Adipose tissue (tissue), 3 donors: ENCODE results near the gene DAPL1. TPM values are rescaled to one million over a fixed set of nuclear protein-coding genes. Genes with fewer than 3 reads are reported as not detected.
"Not testable (repeated sequence)": the region's sequence is repeated elsewhere in the genome, so short reads cannot be mapped to it uniquely, and the experiment has no call there.

Source experiments
- H3K27ac ChIP-seq: one replicate; pipeline ENCODE4 v1.5.1; 2013; ENCODE audit warnings: low read depth, low read length
- WGBS, 3 donors: extraction: QIAGEN DNeasy Blood & Tissue Kit; methylation state at CpG; one replicate each; pipeline ENCODE4 v1.1.7; 2013; 5-methylcytosine and 5-hydroxymethylcytosine counted together
- polyA plus RNA-seq, 3 donors: library from polyadenylated mRNA; stranded (reverse); fragments of 200-250 nt; gene quantifications; one replicate each; pipeline ENCODE4 v1.2.3, GENCODE V29; 2013
- donor health status: healthy with polysubstance abuse.
- donor health status: Bipolar disorder and iron deficiency.
- donor health status: healthy.

The DAPL1 gene
- polyA plus RNA-seq, 3 donors, result 0.31 to 15.6 TPM; not detected in 1

GRCh38 chr2:158809816-158810215 is 14.7 kb downstream of the DAPL1 start:
- WGBS, 3 donors, result 67% methylated on average over 4 of the region's 4 CpGs
- no peak overlapping the region for H3K27ac ChIP-seq

GRCh38 chr2:158810731-158811460 is 15.8 kb downstream of the DAPL1 start:
- no peak overlapping the region for H3K27ac ChIP-seq
- WGBS, 3 donors, result 46 to 52% (median 50%) methylated on average over 6 of the region's 6 CpGs

- no peak overlapping the region for H3K27ac ChIP-seq
- WGBS, 3 donors, result 69 to 87% (median 84%) methylated on average over 1 of the region's 1 CpG
Observed at GRCh38 chr2:158815166-158815565, 20.0 kb downstream of the DAPL1 start.

GRCh38 chr2:158815658-158816057 is 20.5 kb downstream of the DAPL1 start:
- no peak overlapping the region for H3K27ac ChIP-seq
- whole genome bisulfite sequencing, 3 donors, result 66 to 90% (median 78%) methylated on average over 5 of the region's 5 CpGs

GRCh38 chr2:158817588-158817987 is 22.5 kb downstream of the DAPL1 start:
- H3K27ac ChIP-seq, result no peak overlapping the region
- WGBS, 3 donors, result 72 to 87% (median 77%) methylated on average over 3 of the region's 3 CpGs

- WGBS, 3 donors, result 43 to 84% (median 78%) methylated on average over 3 of the region's 3 CpGs
- no peak overlapping the region for H3K27ac ChIP-seq
Observed at GRCh38 chr2:158818511-158818910, 23.4 kb downstream of the DAPL1 start.

- no peak overlapping the region for H3K27ac ChIP-seq
- WGBS, 3 donors, result 78 to 85% (median 84%) methylated on average over 13 of the region's 13 CpGs
Observed at GRCh38 chr2:158822193-158822592, 27.1 kb downstream of the DAPL1 start.

GRCh38 chr2:158823486-158824237 is 28.5 kb downstream of the DAPL1 start:
- WGBS, 3 donors, result 71 to 80% (median 71%) methylated on average over 10 of the region's 10 CpGs
- H3K27ac ChIP-seq, result no peak overlapping the region

GRCh38 chr2:158825021-158825420 is 29.9 kb downstream of the DAPL1 start:
- WGBS, 3 donors, result 85 to 95% (median 90%) methylated on average over 3 of the region's 3 CpGs
- H3K27ac ChIP-seq, result no peak overlapping the region

GRCh38 chr2:158826965-158827364 is 31.8 kb downstream of the DAPL1 start:
- WGBS, 3 donors, result 97 to 98% (median 97%) methylated on average over 3 of the region's 3 CpGs

GRCh38 chr2:158828378-158829164 is 33.5 kb downstream of the DAPL1 start:
- H3K27ac ChIP-seq, result no peak overlapping the region
- WGBS, 3 donors, result 38 to 70% (median 59%) methylated on average over 4 of the region's 4 CpGs

More at GRCh38 chr2:158826965-158827364, 31.8 kb downstream of the DAPL1 start:
- no peak overlapping the region for H3K27ac ChIP-seq

- WGBS, 3 donors, result 87 to 95% (median 91%) methylated on average over 4 of the region's 4 CpGs
- H3K27ac ChIP-seq, result no peak overlapping the region
Observed at GRCh38 chr2:158829167-158829566, 34.0 kb downstream of the DAPL1 start.

GRCh38 chr2:158830201-158830600 is 35.1 kb downstream of the DAPL1 start:
- H3K27ac ChIP-seq, result no peak overlapping the region
- 77 to 88% (median 85%) methylated on average over 4 of the region's 4 CpGs for WGBS, 3 donors

GRCh38 chr2:158835431-158835830 is 40.3 kb downstream of the DAPL1 start:
- no peak overlapping the region for H3K27ac ChIP-seq
- WGBS, 3 donors, result 89 to 95% (median 89%) methylated on average over 3 of the region's 3 CpGs

- no peak overlapping the region for H3K27ac ChIP-seq
- WGBS, 3 donors, result 78 to 92% (median 90%) methylated on average over 2 of the region's 2 CpGs
Observed at GRCh38 chr2:158837645-158838044, 42.5 kb downstream of the DAPL1 start.

GRCh38 chr2:158841850-158842249 is 46.7 kb downstream of the DAPL1 start:
- H3K27ac ChIP-seq, result no peak overlapping the region

- no peak overlapping the region for H3K27ac ChIP-seq
Observed at GRCh38 chr2:158845444-158845843, 50.3 kb downstream of the DAPL1 start.

- 28 to 47% (median 28%) methylated on average over 3 of the region's 3 CpGs for WGBS, 3 donors
- no peak overlapping the region for H3K27ac ChIP-seq
Observed at GRCh38 chr2:158845859-158846258, 50.7 kb downstream of the DAPL1 start.

- WGBS, 3 donors, result 27 to 84% (median 37%) methylated on average over 2 of the region's 2 CpGs
Observed at GRCh38 chr2:158847526-158847925, 52.4 kb downstream of the DAPL1 start.

More at GRCh38 chr2:158847526-158847925, 52.4 kb downstream of the DAPL1 start:
- not testable (repeated sequence) for H3K27ac ChIP-seq
